ENCODE data around the gene SART3. TPM values are rescaled to one million over a fixed set of nuclear protein-coding genes. Genes with fewer than 3 reads are reported as not detected.

Gene SART3
- total RNA-seq, 4 donors from 2014 or later, result 67.8 to 205 (median 77.7) TPM

- no peak for DNase-seq
- no peaks in the 10 kb centered on the region for H3K9me3 ChIP-seq
- no peaks in the 10 kb centered on the region for H3K4me1 ChIP-seq
- no peaks in the 10 kb centered on the region for H3K27me3 ChIP-seq
- H3K4me3 ChIP-seq, result no peak overlapping the region
- TF ChIP-seq POLR2A (IDR thresholded peaks at IDR 0.05) (no peak), CTCF (IDR thresholded peaks at IDR 0.05) (no peak)
- H3K27ac ChIP-seq, result no peak overlapping the region
- H3K36me3 ChIP-seq, result peaks cover 0 to 81% (median 2%) of the 10 kb centered on the region in 3 donors
Measured at GRCh38 chr12:108542320-108542719, 18.7 kb downstream of the SART3 start.

GRCh38 chr12:108538616-108539195 lies 22.3 kb downstream of the SART3 start:
- H3K27ac ChIP-seq, result no peak overlapping the region
- no peak for TF ChIP-seq POLR2A (IDR thresholded peaks at IDR 0.05)
- no peak for TF ChIP-seq CTCF (IDR thresholded peaks at IDR 0.05)

GRCh38 chr12:108538146-108538545 lies 22.8 kb downstream of the SART3 start:
- H3K27me3 ChIP-seq, result no peaks in the 10 kb centered on the region
- H3K36me3 ChIP-seq, result peaks cover 0 to 79% (median 2%) of the 10 kb centered on the region in 3 donors
- DNase-seq, result no peak
- H3K27ac ChIP-seq, result no peak overlapping the region
- H3K4me3 ChIP-seq, result no peak overlapping the region
- no peaks in the 10 kb centered on the region for H3K9me3 ChIP-seq
- H3K4me1 ChIP-seq, result no peaks in the 10 kb centered on the region
- TF ChIP-seq CTCF (IDR thresholded peaks at IDR 0.05), result no peak
- TF ChIP-seq POLR2A (IDR thresholded peaks at IDR 0.05), result no peak

More at GRCh38 chr12:108538616-108539195, 22.3 kb downstream of the SART3 start:
- Histone ChIP-seq H3K9me3 (no peaks in the 10 kb centered on the region), H3K4me1 (no peaks in the 10 kb centered on the region), H3K4me3 (no peak overlapping the region), H3K36me3 (peaks cover 0 to 79% (median 2%) of the 10 kb centered on the region in 3 donors), H3K27me3 (no peaks in the 10 kb centered on the region)
- DNase-seq, result no peak

- peaks cover 0 to 98% (median 0%) of the 10 kb centered on the region in 3 donors for H3K36me3 ChIP-seq
- no peak for TF ChIP-seq CTCF (IDR thresholded peaks at IDR 0.05)
- TF ChIP-seq POLR2A (IDR thresholded peaks at IDR 0.05), result no peak
- no peaks in the 10 kb centered on the region for H3K9me3 ChIP-seq
- H3K27ac ChIP-seq, result no peak overlapping the region
- H3K4me1 ChIP-seq, result no peaks in the 10 kb centered on the region
- H3K4me3 ChIP-seq, result no peak overlapping the region
- DNase-seq, result no peak
- no peaks in the 10 kb centered on the region for H3K27me3 ChIP-seq
Measured at GRCh38 chr12:108531929-108532848, 28.8 kb downstream of the SART3 start.

GRCh38 chr12:108530161-108530560 lies 30.8 kb downstream of the SART3 start:
- Histone ChIP-seq H3K4me3 (no peak overlapping the region), H3K36me3 (peaks cover 0 to 98% (median 0%) of the 10 kb centered on the region in 3 donors), H3K4me1 (no peaks in the 10 kb centered on the region), H3K27me3 (no peaks in the 10 kb centered on the region), H3K27ac (no peak overlapping the region), H3K9me3 (no peaks in the 10 kb centered on the region)
- TF ChIP-seq POLR2A (IDR thresholded peaks at IDR 0.05) (no peak), CTCF (IDR thresholded peaks at IDR 0.05) (no peak)
- no peak for DNase-seq

Data from Peyer's patch (tissue), 4 donors.